ENCODE data around the gene BCL10. TPM values are rescaled to one million over a fixed set of nuclear protein-coding genes. Genes with fewer than 3 reads are reported as not detected.

Gene BCL10
- total RNA-seq = 10 to 100 TPM in 2 of 4 donors, 1 to 10 TPM in 2; 9.4 to 21.3 (median 10.6) TPM

- Histone ChIP-seq H3K9me3 (no peaks in the 10 kb centered on the region), H3K4me3 (peak within 1 kb of the TSS; percentile 69 to 92), H3K36me3 (peaks cover 0 to 7% of the 10 kb centered on the region in 2 donors), H3K4me1 (peaks cover 7 to 58% (median 21%) of the 10 kb centered on the region in 3 donors), H3K27me3 (no peaks in the 10 kb centered on the region), H3K27ac (peak within 1 kb of the TSS; percentile 91 to 97 (median 94))
- peak; percentile 99 for ATAC-seq
- TF ChIP-seq POLR2A (IDR thresholded peaks at IDR 0.05) (peak; percentile 71 to 82), POLR2AphosphoS5 (IDR thresholded peaks at IDR 0.05) (peak; percentile 84), EP300 (IDR thresholded peaks at IDR 0.05) (no peak)
- TF ChIP-seq, protein P1, sequence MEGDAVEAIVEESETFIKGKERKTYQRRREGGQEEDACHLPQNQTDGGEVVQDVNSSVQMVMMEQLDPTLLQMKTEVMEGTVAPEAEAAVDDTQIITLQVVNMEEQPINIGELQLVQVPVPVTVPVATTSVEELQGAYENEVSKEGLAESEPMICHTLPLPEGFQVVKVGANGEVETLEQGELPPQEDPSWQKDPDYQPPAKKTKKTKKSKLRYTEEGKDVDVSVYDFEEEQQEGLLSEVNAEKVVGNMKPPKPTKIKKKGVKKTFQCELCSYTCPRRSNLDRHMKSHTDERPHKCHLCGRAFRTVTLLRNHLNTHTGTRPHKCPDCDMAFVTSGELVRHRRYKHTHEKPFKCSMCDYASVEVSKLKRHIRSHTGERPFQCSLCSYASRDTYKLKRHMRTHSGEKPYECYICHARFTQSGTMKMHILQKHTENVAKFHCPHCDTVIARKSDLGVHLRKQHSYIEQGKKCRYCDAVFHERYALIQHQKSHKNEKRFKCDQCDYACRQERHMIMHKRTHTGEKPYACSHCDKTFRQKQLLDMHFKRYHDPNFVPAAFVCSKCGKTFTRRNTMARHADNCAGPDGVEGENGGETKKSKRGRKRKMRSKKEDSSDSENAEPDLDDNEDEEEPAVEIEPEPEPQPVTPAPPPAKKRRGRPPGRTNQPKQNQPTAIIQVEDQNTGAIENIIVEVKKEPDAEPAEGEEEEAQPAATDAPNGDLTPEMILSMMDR (IDR thresholded peaks at IDR 0.05) = peak in 1 of 4 experiments; percentile 9
- 0% methylated on average over 1 to 5 of the region's 78 CpGs for WGBS, 2 donors (ENCODE audit: low coverage in 1 of 2)
Measured at GRCh38 chr1:85276215-85276977, at the start of gene BCL10. BCL10 (minus strand) TSS chr1:85276632; CDS start chr1:85276352, 280 bp downstream.

- TF ChIP-seq EP300 (IDR thresholded peaks at IDR 0.05) = no peak
- TF ChIP-seq, protein P1 (IDR thresholded peaks at IDR 0.05) = no peak
- TF ChIP-seq POLR2AphosphoS5 (IDR thresholded peaks at IDR 0.05) = no peak
- TF ChIP-seq POLR2A (IDR thresholded peaks at IDR 0.05) = no peak
- Histone ChIP-seq H3K27me3 (no peaks in the 10 kb centered on the region), H3K9me3 (no peaks in the 10 kb centered on the region), H3K27ac (no peak overlapping the region), H3K4me3 (no peak overlapping the region), H3K36me3 (no peaks in the 10 kb centered on the region), H3K4me1 (peaks cover 3 to 10% (median 6%) of the 10 kb centered on the region in 3 donors)
- no peak for ATAC-seq
Measured at GRCh38 chr1:85325920-85326319, 49.5 kb upstream of the BCL10 start.

DNA sequence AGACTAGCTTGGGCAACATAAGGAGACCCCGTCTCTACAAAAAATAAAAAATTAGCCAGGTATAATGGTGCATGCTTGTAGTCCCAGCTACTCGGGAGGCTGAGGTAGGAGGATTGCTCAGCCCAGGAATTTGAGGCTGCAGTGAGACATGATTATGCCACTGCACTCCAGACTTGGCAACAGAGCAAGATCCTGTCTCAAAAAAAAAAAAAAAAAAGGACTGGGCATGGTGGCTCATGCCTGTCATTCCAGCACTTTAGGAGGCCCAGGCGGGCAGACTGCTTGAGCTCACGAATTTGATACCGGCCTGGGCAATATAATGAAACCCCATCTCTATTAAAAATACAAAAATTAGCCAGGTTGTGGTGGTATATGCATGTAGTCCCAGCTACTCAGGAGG lies 47.3 kb upstream of the BCL10 start:
- Histone ChIP-seq H3K4me3 (no peak overlapping the region), H3K36me3 (no peaks in the 10 kb centered on the region), H3K4me1 (no peaks in the 10 kb centered on the region), H3K27ac (no peak overlapping the region), H3K27me3 (no peaks in the 10 kb centered on the region), H3K9me3 (no peaks in the 10 kb centered on the region)
- 97% methylated on average over 5 of the region's 5 CpGs; no CpG with 5 or more reads in 1 of the 2 donors for WGBS, 2 donors (ENCODE audit: low coverage in 1 of 2)
- TF ChIP-seq POLR2A (IDR thresholded peaks at IDR 0.05) = no peak
- TF ChIP-seq, protein P1 (IDR thresholded peaks at IDR 0.05) = no peak
- TF ChIP-seq POLR2AphosphoS5 (IDR thresholded peaks at IDR 0.05) = no peak
- TF ChIP-seq EP300 (IDR thresholded peaks at IDR 0.05) = no peak
- ATAC-seq = no peak

- H3K4me1 ChIP-seq = no peaks in the 10 kb centered on the region
- no peak overlapping the region for H3K4me3 ChIP-seq
- 77 to 85% methylated on average over 2 of the region's 2 CpGs for WGBS, 2 donors (ENCODE audit: low coverage in 1 of 2)
- TF ChIP-seq, protein P1 (IDR thresholded peaks at IDR 0.05) = no peak
- TF ChIP-seq POLR2AphosphoS5 (IDR thresholded peaks at IDR 0.05) (no peak), EP300 (IDR thresholded peaks at IDR 0.05) (no peak), POLR2A (IDR thresholded peaks at IDR 0.05) (no peak)
- H3K27ac ChIP-seq = no peak overlapping the region
- no peak for ATAC-seq
- no peaks in the 10 kb centered on the region for H3K27me3 ChIP-seq
- no peaks in the 10 kb centered on the region for H3K9me3 ChIP-seq
- H3K36me3 ChIP-seq = no peaks in the 10 kb centered on the region
Measured at GRCh38 chr1:85322655-85323054, 46.2 kb upstream of the BCL10 start.

Data from gastroesophageal sphincter (tissue), 4 donors.